GM21576 (cell line): ENCODE measurements around the gene TRIM46.

ENCODE experiments used
- ATAC-seq: cut with Tn5 transposase; IDR thresholded peaks from one replicate; pipeline ENCODE4 v1.9.1; 2021; ENCODE audit warnings: mild to moderate bottlenecking, moderate library complexity; ENCODE audit not compliant: unreplicated experiment

Gene TRIM46

DNA sequence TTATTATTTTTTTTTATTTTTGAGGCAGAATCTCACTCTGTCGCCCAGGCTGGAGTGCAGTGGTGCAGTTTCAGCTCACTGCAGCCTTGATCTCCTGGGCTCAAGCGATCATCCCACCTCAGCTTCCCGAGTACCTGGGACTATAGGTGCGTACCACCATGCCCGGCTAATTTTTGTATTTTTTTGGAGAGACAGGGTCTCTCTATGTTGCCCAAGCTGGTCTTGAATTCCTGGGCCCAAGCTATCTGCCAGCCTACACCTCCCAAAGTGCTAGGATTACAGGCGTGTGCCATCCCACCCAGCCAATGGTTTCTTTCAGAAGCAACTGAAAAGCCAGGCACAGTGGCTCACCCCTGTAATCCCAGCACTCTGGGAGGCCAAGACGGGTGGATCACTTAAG lies 2.8 kb upstream of the TRIM46 start:
- no peak for ATAC-seq

DNA sequence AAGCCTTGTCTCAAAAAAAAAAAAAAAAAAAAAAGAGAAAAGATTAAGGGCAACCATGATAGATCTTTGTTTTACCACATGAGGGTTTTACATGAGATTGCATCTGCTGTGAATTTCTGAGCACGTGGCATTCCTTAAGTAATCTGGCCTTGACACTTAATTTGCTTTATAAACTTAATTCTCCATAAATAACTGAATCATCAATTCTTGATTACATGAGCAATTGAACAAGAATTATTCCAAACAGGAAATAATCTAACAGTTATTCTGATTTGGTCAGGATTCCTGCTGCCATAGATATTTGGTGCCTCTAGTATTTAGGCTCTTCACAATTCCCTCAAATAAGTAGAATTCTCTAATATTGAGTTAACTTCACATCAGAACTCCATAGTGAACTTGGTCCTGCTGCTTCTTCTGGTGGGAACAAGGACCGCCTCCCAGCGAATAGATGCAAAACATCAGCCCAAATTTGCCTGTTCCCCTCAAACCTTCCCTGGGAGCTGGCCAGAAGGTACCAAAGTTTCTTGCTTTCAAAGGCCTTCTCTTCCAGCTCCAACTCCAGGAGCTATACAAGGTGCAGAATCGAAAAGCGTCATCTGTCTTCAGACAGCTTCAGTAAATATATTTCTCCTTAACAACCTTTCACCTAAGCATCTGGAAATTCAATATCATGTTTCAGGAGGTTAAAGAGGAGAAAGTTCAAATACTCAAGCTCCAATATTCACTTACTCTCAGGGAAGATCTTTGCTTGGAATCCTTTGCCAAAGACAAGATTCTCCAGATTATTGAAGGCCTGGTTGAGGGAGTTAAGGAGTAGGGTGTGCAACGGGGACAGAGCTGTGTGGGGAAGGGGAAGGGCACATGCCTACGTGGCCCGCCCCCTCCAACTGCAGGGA lies 1.6 kb upstream of the TRIM46 start:
- ATAC-seq, result no peak

DNA sequence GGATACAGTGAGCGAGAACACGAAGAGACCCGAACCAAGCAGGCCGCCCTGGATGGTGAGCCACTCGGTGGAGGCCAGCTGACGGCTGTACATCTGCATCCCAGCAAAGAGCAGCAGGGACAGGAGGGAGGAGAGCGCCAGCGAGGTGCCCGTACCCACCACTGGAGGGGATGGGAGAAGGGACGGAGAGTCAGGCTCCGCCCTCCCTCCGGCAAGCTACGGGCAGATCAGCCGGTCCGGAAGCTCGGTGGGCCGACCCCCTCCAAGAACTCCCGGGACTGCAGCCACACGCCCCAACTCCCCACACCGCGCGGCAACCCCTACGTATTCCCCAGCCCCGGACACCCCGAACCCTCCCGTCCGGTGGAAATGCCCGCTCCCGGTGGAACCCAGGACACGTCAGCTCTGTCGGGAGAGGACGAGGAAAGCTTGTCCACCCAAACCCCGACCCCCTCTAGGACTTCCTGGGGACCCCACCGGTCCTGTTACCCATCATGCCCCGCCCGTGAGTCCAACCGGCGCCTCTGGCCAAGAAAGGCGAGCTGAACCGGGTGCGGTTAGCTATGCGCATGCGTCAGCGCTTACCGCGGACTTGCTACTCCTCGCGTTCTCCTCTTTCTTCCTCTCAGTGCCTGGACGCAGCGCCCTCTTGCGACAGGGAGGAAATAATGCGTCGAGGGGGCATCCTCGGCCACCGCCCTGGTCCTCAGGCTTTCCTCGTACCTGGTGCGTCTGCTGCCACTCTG lies 744 bp upstream of the TRIM46 start, which contains the start of gene KRTCAP2:
KRTCAP2 (minus strand) TSS at position 573 of the 746 bp plus-strand sequence; CDS start at position 493, 80 bp downstream.
- ATAC-seq, result peak; percentile 71

DNA sequence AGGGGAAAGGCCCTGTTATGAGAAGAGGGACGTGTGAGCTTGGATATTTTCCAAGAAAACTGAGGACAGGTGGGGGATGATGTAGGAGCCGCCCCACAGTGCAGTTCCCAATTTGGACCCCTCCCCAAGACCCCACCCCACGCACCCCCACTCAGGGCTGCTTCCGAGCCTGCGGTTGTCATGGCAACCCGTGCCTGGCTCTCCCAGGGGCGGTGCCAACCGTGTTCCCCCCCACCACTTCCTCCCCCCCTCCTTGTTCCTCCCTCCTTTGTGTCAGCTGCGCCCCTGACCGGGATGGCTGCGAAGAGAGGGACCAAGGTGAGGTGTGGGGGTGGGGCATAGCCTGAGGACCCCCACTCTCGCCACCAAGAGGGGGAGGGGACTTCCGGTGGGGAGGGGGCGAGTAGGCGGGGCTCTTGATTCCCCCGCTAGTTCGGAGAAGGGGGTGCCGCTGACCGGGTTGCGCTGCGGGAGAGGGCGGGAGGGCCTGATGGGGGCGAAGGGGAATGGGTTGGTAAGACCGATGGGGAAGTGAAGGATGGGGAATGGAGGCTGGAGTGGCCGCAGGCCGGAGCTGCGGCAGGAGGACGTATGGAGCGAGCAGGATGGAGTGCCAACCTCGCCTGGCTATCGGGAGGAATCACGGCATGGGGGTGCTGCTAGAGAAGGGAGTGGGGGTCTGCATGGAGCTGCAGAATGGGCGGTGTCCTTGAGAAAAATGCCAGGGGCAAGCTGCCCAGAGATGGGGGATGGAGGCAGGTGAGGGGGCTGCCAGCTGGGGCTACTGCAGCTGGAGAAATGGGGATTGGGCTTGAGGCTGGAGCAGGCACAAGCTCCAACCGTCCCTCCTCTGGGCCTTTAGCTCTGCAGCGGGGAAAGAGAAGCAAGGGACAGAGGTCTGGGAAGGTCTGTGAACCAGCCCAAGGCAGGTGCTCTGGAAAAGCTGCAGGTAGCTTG lies 953 bp downstream of the TRIM46 start:
- no peak for ATAC-seq

DNA sequence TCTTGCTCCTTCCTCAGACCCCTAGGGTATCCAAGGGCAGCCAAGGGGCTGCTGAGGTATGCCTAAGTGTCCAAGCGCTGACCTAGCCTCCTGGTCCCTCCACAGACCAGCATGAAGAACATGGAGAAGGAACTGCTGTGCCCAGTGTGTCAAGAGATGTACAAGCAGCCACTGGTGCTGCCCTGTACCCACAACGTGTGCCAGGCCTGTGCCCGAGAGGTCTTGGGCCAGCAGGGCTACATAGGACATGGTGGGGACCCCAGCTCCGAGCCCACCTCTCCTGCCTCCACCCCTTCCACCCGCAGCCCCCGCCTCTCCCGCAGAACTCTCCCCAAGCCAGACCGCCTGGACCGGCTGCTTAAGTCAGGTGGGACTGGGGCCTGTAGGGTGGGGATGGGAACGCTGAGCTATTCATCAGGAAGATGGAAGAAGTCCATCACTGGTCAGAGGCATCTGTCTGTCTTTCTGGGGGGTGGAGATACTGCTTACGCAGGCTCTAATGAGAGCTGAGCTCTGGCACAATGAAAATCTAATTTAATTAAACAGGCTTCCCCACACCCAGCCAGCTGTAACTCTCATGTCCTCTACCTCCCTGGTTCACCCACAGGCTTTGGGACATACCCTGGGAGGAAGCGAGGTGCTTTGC lies 1.8 kb downstream of the TRIM46 start:
- ATAC-seq, result no peak

DNA sequence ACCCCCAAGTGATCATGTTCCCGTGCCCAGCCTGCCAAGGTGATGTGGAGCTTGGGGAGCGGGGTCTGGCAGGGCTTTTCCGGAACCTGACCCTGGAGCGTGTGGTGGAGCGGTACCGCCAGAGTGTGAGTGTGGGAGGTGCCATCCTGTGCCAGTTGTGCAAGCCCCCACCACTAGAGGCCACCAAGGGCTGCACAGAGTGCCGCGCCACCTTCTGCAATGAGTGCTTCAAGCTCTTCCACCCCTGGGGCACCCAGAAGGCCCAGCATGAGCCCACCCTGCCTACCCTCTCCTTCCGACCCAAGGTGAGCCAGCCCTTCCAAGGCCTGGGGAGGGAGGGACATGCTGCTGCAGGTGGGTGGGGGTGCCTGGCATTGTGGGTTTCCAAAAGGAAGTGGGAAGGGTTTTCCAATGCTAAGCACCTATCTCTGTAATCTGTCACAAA lies 2.3 kb downstream of the TRIM46 start:
- no peak for ATAC-seq

DNA sequence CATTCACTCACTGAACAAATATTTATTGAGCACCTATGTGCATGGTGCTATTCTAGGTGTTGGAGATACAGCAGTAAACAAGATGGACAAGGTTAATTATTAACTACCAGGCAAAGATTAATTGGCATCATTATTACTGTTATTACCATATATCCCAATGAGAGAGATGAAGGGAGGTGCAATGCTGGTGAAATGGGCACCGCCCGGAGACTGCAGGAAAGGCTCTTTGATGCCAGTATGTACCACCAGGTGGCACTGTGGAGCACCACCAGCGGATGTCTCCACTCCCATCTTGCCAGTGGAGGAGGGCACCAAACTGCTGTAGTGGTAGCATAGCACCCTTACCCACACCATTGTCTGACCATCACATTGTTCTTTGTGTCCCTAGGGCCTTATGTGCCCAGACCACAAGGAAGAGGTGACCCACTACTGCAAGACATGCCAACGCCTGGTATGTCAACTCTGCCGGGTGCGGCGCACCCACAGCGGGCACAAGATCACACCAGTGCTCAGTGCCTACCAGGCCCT lies 3.0 kb downstream of the TRIM46 start:
- ATAC-seq, result no peak

DNA sequence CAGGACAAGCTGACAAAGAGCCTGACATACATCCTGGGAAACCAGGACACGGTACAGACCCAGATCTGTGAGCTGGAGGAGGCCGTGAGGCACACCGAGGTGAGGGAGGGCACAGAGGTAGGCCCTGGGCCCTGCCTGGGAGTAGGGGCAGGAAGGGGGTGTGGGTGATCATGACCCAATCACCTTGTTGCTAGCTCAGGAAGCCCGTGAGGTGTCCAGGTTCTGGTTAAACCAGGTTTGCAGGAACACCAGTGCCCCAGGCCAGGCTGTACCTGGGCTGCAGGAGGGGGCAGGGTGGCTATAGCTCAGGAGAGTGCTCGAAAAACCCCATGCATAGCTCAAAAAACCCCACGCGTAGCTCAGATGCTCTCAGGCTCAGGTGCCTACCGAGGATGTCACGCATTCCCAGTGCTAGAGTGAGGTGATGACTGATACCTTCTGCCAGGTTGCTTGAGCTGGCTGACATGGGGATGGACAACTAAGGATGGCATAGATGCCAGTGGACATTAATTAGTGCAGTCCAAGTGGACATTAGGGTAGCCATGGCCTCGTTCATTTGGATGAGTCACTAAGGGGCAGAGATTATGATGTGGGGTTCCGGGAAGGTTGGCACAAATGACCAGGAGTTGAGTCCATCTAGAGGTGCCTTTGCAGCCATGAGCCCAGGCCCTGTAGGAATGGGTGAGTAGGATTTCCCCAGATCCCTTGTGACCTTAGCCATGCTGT lies 3.7 kb downstream of the TRIM46 start:
- no peak for ATAC-seq

DNA sequence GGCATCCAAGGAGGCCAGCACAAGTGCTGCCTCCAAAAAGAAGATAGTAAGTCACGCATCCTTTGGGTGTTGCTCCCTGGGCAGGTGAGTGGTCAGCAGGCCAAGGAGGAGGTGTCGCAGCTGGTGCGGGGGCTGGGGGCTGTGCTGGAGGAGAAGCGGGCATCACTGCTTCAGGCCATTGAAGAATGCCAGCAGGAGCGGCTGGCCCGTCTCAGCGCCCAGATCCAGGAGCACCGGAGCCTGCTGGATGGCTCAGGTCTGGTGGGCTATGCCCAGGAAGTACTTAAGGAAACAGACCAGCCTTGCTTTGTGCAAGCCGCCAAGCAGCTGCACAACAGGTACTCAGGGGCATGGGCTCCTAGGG lies 4.3 kb downstream of the TRIM46 start:
- no peak for ATAC-seq

DNA sequence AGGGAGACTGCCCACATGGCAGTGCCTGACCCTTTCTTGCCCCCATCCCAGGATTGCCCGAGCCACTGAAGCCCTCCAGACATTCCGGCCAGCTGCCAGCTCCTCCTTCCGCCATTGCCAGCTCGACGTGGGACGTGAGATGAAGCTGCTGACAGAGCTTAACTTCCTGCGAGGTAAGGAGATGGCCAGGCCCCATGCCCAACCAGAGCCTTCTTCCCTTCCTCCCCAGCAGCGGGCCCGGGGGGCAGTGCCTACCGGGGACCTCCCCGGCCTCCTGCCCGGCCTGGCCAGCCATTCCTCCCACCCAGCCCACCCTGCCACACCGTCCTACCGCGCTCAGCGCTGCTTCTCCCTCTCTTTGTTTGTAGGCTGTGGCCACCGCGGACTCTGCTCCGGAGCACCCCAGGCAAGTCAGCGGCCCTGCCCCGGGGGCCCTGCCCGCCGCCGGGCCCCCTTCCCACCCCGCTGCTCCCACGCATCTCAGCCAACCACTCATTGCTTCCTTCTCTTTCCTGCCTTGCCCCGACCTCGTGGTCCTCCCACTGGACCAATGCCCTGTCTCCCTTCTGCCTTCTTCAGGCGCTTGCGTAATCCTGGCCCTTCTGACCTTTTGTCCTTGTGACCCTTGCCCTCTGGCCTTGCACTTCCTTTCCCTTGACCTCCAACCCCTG lies 4.9 kb downstream of the TRIM46 start:
- no peak for ATAC-seq

DNA sequence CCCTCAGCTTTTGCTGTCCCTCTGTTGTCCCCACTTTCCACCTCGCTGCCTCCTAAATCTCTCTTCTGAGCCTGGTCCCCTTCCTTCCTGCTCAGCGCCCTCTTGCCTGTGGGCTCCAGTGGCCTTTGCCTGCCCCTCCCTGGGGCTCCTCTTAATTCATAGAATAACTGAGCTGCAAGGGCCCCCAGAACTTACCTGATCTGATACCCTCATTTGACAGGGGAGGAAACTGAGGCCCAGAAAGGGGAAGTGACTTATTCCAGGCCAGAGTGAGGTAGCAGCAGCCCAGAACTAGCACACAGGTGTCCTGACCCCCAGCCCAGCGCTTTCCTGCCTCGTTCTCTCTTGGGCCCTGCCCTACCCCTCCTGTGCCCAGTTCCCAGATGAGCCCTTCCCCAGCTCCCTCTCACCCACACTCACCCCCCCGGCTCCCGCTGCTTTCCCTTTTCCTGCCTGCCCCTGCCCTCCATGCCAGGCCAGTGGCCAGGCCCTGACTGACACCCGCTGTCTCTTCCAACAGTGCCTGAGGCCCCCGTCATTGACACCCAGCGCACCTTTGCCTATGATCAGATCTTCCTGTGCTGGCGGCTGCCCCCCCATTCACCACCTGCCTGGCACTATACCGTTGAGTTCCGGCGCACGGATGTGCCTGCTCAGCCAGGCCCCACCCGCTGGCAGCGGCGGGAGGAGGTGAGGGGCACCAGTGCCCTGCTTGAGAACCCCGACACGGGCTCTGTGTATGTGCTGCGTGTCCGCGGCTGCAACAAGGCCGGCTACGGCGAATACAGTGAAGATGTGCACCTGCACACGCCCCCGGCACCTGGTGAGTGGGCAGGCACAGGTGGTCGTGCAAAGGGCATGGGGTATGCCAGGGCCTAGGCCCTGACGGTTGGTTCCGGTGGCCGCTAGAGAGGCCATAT lies 5.7 kb downstream of the TRIM46 start:
- no peak for ATAC-seq

DNA sequence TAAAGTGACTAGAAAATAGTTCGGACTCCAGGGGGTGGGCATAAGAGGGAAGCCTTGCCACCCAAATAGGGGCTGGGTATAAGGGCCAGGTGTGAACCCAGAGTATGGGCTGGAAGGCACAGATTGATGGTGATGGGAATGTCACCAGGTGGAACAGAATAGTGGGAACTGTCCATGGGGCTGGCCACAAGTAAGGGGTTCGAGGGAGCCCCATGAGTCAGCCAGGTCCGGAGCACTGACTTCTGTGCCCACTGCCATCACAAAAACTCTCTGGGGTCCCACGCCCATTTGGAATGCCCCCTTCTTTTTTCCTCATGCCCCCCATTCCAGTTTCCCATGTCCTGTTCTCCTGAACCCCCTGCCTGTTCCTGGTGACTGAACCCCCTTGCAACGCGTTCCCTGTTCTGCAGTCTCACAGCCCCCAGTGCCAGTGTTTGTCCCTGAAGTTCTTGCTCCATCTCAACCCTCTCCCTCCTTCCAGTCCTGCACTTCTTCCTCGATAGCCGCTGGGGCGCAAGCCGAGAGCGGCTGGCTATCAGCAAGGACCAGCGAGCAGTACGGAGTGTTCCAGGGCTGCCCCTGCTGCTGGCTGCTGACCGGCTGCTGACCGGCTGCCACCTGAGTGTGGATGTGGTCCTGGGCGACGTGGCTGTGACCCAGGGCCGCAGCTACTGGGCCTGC lies 7.9 kb downstream of the TRIM46 start:
- no peak for ATAC-seq

DNA sequence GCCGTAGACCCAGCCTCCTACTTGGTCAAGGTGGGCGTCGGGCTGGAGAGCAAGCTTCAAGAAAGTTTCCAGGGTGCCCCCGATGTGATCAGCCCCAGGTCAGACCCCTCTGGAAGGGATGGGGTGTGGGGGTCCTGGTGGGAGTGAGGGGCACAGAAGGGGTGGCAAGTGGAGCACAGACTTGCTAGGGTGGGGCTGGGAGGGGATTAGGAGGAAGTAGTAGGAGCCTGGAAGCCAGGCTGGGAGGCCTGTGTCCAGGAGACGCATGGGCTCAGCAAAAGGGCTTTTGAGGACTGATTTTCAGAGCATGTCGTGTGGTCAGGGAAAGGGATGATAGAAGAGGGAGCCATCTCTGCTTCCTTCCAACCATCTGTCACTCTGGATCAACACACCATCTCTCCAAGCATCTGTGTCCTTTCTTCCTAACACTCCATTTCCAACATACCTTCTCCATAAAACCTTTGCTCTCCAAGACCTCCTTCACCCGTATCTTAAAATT lies 8.5 kb downstream of the TRIM46 start:
- ATAC-seq, result no peak

DNA sequence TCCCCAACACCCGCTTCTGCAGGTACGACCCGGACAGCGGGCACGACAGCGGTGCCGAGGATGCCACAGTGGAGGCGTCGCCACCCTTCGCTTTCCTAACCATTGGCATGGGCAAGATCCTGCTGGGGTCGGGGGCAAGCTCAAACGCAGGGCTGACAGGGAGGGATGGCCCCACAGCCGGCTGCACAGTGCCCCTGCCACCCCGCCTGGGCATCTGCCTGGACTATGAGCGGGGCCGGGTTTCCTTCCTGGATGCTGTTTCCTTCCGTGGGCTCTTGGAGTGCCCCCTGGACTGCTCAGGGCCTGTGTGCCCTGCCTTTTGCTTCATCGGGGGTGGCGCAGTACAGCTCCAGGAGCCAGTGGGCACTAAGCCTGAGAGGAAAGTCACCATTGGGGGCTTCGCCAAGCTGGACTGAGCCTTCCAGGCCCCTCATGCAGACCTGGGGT lies 10.1 kb downstream of the TRIM46 start:
- ATAC-seq, result no peak

DNA sequence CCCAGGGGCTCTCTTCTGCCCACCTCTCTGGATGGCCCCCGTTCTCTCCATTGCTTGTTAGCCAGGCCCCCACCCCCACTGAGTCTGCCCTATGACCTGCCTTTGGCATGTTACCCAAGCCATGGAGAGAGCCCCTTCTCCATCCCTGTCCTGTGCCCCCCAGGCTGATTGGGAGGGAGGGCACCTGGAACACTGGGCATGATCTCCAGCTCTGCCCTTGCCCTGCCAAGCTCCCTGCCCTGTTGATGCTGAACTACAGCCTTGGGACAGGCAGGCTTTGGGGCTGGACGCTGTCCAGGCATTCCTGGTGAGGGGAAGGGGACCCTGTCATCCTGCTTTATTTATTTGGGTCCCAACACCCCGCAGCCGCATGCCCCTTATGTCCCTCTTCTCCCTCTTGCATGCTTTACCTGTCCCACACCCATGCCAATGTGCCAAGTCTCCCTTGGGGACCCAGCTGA lies 10.7 kb downstream of the TRIM46 start:
- ATAC-seq, result no peak

DNA sequence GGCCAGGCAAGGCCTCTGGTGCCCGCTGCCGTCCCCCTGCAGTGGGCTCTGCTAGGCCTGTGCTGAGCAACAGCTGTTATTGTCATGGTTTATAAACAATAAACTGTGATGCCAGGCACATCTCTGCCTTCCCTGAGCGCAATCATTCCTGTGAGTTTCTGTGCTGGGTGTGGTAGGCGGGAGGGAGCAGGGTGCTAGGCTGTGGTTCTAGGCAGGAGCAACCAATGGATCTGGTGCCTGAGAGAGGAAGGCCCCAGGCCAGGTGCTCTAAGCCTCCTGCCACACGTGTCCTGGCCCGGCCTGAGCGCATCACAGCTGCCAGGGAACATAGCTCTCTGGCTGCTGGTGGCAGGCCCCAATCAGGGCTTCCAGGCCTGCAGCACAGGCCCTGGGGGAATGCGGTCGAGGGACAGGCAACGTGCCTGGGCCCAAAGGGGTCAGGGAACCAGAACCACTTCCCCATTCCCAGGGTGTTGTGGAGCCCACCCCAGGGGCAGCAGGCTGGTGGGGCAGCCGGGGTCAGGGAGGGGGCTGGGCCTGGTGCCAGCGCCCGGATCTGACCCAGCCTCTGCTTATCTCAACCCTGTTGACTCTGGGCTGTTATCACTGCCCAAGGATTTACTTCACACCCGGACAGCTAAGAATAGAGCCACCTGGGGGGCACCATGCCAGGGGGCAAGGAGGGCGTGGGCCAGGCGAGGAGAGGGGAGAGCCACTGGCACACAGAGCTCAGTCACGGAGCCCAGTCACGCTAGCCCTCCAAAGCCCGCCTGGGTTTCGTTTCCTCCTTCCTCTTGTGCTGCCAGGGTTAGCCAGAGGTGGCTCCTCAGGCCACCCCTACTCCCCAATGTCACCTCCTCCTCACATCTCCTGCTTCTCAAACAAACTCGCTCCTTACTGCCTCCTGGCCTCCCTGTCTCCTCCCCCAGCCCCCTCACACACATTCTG lies 11.5 kb downstream of the TRIM46 start:
- peak; percentile 89 for ATAC-seq
